ENCODE data around the gene CCDC85B.

GRCh38 chr11:65928667-65929066, 38.2 kb downstream of the CCDC85B start:
- no peak for TF ChIP-seq POLR2A (IDR thresholded peaks at IDR 0.05)
- TF ChIP-seq CTCF (IDR thresholded peaks at IDR 0.05) = no peak

All from right lobe of liver (tissue), 4 donors.